Activated CD4-positive, alpha-beta T cell treated with anti-CD3 and anti-CD28 coated beads for 4 hours (primary cell): ENCODE data around the gene SH3PXD2B.
"Not testable (repeated sequence)": the region's sequence is repeated elsewhere in the genome, so short reads cannot be mapped to it uniquely, and the experiment has no call there.

ENCODE experiments used
- DNase-seq, 2 donors: peaks; one replicate each; pipeline ENCODE4 v3.0.0-alpha.2; 2020

Gene SH3PXD2B

DNA sequence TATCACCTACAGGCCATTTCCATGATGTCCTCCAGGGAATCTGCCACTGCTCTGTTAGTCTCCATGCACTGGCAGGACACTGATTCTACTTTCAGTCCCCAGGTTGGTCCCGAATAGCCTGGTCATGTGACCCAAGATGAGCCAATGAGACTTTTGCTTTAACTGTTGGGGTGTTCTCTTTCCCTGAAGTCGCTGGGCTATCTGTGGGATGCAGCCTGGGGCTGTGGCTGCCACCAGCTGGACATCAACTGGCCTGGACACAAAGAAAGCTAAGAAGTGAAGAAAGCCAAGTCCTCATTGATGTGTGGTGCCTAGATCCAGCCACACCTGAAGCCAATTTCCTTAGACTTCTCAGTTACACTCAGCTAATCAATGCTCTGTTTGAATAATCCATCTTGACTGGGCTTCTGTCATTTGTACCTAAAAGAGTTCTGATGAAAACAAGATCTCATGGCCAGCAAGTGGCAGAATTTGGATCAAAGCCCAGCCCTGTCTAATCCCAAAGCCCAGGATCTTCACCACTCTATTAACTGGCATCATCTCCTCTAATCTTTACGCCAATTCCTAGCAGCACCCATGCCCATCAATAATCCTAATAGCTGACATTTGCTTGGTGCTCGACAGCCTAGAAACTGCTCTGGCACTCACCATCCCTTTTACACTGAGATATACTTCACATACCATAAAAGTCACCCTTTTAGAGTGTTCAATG is 37.0 kb downstream of the SH3PXD2B start:
- DNase-seq = no peak

- DNase-seq = no peak
Measured at GRCh38 chr5:172415362-172416275, 38.7 kb downstream of the SH3PXD2B start.

DNA sequence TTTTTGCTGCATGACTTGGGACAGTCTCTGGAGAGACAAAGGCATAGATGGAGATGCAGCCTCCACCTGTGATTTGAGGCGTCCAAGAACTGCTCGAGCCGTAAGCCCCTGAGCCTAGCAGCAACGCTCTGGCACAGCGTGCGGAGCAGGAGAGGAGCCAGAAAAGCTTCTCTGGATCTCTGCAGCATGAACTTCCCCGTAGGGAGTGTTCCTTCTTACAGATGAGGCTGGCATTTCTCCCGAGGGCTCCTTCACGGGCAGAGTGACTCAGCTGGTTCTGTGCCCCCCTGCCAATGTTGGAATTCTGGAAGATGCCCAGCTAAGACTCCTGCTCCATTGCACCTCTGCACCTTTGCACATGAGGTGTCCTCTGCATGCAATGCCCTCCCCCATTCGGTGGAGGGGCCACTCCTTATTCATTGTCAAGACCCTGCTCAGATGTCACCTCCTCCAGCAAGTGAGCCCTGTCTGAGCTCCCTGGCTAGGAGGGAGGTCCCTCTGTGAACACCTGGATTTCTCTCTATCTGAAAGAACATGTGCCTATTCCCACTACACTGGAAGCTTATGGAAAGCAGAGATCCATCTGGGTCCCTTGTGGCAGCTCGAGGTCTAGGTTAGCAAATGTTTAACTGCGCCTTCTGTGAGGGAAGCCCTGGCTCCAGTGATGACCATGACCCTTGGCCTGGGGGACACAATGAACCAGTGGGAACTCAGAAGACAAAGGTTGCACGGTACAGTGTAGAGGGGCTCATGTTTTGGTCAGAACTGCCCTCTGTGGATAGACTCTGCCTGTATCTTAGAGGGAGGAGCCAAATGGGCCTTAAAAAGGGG is 39.6 kb downstream of the SH3PXD2B start:
- no peak for DNase-seq

DNA sequence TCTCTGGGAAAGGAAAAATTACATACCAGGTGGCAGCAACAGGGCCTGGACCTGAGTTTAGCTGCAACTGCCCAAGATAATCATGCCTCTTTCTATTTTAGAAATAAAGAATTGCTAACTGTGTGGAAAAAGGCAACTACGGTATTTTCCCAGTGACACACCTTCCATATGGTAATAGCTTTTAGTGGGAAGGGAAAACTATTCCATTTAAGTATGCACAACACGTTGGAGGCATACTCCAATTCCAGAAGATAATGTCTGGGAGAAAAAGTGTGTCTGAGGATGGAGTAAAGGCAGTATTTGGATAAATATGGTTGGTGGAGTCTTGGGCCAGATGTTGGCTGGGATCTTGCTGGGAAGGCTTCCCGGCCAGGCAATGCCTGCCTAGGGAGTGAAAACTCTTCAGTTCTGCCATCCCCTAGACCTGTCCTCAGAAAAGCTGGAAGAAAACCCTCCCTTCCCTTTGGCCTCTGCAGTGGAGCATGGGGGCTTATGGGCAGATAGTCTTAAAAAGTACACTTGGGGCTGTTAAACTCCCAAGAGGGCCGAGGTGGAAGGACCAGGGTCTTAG is 40.6 kb downstream of the SH3PXD2B start:
- no peak for DNase-seq

- DNase-seq = no peak
Measured at GRCh38 chr5:172412724-172413286, 41.5 kb downstream of the SH3PXD2B start.

DNA sequence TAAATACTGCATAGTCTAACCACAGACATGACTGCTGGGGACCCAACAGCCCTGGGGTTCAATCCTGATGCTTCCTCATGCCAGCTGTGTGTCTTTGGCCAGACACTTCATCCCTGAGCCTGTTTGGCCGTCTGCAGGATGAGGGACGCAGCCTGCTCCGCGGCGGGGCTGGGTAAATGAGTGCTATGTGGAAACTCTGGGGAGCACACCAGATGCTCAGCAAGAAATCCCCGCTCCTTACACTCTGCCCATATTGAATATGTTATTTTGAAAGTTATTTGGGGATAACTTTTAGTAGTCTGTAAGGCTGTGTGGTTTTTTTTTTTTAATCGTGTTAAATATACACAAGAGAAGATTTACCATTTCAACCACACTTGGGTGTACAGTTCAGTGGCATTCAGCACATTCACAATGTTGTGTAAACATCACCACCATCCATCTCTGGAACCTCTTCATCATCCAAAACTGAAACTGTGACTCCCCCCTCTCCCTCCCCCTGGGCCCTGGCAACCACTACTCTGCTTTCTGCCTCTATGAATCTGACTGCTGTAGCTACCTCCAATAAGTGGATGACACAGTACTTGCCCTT is 42.7 kb downstream of the SH3PXD2B start:
- DNase-seq = no peak

GRCh38 chr5:172410662-172411483 is 43.5 kb downstream of the SH3PXD2B start:
- DNase-seq = no peak

GRCh38 chr5:172410160-172410559 is 44.2 kb downstream of the SH3PXD2B start:
- no peak for DNase-seq

DNA sequence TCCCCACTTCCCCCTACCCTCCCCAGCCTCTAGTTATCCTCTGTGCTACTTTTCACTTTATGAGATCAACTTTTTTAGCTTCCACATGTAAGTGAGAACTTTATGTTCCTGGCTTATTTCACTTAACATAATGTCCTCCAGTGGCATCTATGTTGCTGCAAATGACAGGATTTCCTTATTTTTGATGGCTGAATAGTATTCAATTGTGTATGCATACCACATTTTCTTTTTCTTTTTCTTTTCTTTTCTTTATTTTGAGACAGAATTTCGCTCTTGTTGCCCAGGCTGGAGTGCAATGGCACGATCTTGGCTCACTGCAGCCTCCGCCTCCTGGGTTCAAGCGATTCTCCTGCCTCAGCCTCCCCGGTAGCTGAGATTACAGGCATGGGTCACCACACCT is 44.8 kb downstream of the SH3PXD2B start:
- DNase-seq = not testable (repeated sequence)

DNA sequence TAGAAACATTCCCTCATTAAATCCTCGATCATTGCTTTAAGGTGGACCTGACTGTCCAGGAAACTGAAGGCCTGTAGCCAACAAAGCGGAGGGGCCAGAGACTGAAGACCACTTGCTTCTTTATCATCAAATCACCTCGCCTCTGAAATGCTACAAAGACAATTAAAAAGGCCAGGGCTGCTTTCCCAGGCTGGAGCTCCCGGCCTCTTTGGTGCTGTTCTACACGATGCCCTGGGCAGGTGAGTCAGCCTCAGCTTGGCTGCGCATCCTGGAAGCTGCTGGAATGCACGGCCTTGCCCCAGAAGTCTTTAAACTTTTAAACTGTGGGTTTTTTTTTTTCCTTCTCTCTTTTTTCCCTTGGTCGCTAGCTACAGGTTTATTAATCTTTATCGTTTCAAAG is 46.5 kb downstream of the SH3PXD2B start:
- no peak for DNase-seq

DNA sequence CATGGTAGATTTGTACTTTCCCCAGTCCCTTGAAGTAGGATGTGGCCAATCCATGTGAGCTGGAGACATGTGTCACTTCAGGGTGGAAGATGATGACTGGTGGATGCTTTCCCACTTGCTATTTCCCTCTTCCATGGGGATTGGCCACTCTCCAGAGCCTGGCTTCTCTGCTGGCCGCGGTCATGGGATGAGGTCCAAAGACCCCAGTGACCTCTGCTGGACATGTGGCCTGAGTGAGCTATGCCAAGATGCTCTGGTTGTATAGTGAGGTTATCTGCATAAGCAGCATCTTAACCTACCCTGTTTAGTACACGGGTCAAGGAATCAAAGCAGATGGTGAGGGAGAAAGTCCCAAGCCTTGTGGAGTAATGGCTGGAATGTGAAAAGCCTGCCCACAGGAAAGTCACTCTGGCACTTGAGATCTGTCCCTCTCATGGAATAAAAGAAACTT is 47.1 kb downstream of the SH3PXD2B start:
- no peak for DNase-seq

DNA sequence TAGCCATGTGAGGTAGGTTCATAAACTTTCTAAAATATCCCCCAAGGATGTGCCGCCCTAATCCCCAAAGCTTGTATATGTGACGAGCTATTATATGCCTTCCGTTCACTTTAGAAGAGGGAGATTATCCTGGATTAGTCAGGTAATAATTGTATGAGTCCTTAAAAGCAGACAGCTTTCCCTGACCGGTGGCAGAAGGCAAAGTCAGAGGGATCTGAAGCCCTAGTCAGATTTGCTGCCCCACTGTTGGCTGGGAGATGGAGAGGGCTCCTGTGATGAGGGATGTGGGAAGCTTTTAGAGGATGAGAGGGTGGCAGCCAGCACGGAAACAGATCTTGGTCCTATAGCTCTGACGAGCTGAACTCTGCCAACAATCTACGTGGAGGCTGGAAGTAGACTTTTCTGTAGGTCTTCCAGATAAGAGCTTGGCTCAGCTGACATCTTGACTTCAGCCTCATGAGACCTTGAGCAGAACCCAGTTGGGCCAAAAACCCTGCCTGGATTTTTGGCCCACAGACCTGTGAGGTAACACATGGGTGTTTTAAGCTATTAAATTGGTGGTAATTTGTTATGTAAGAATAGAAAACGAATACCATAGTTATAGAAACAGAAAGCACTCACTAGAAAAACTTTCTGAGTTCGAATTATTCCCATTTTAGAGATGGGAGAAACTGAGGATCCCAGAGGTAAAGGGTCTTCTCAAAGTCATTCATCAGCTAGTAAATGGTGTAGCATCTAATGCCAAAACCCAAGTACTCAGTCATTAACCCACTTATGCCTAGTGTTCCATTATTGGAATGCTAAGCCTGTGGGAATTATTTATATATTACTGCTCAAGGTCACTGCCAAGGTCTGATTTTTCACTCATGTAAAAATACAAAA is 48.9 kb downstream of the SH3PXD2B start:
- no peak for DNase-seq

- no peak for DNase-seq
Measured at GRCh38 chr5:172404746-172405145, 49.6 kb downstream of the SH3PXD2B start.

- no peak for DNase-seq
Measured at GRCh38 chr5:172403817-172404216, 50.5 kb downstream of the SH3PXD2B start.

DNA sequence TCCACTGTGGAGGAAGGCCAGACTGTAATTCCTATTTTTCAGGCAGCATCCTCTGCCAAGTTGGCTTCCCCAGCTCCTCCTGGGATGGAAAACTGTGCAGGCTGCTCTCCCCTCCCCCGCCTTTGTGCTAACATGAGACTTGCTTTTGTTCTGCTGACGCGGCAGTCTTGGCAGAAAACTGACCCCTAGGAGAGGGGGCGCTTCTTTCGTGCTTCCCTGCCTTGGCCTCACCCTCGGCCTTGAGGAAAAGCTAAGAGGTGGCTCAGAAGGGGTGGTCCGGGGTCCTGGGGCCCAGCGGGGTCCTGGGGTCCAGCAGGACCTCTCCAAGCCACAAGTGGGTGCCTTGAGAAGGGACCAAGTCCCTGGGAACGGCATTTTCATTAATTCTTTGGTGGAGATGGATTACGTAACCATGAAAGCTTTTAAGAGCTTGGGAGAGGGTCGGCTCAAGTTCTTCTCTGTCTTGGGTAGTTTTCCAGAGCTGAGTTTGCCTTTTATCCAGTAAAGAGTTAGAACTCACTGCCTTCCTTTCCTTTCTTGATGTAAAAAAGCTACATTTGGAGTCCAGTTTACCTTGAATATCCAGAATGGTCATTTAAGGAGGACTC is 51.0 kb downstream of the SH3PXD2B start:
- DNase-seq = no peak

GRCh38 chr5:172402531-172403188 is 51.7 kb downstream of the SH3PXD2B start:
- DNase-seq = no peak

DNA sequence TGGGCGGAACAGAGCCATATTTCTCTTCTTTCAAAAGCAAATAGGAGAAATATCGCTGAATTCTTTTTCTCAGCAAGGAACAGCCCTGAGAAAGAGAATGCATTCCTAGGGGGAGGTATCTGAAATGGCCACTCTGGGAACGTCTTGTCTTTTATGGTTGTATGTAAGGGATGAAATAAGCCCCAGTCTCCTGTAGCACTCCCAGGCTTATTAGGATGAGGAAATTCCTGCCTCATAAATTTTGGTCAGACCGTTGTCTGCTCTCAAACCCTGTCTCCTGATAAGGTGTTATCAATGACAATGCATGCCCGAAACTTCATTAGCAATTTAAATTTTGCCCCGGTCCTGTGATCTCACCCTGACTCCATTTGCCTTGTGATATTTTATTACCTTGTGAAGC is 52.3 kb downstream of the SH3PXD2B start:
- DNase-seq = not testable (repeated sequence)

- no peak for DNase-seq
Measured at GRCh38 chr5:172399826-172400225, 54.5 kb downstream of the SH3PXD2B start.

GRCh38 chr5:172399336-172399735 is 55.0 kb downstream of the SH3PXD2B start:
- DNase-seq = no peak
